Endothelial cell of umbilical vein (primary cell): ENCODE measurements around the gene PDS5B.

ENCODE experiments used
- CTCF ChIP-seq, 2 donors: IDR thresholded peaks; 1 replicate in 1 of 2; 2 replicates in 1 of 2; pipeline ENCODE4 v1.5.1; 2011; ENCODE audit warnings: low read length in 2 of 2, mild to moderate bottlenecking in 2 of 2, moderate library complexity in 2 of 2, control low read depth in 1 of 2, inconsistent platforms in 1 of 2, low read depth in 1 of 2; ENCODE audit not compliant: insufficient read depth in 1 of 2; ENCODE audit errors: extremely low read depth in 1 of 2
- EZH2 ChIP-seq: IDR thresholded peaks from 2 replicates; pipeline ENCODE4 v1.6.1; 2012; ENCODE audit warnings: borderline replicate concordance, low read depth, mild to moderate bottlenecking, moderate library complexity, low read length, inconsistent platforms; ENCODE audit not compliant: severe bottlenecking
- JUN ChIP-seq: IDR thresholded peaks from 2 replicates; pipeline ENCODE4 v1.6.1; 2011; ENCODE audit warnings: borderline replicate concordance, low read depth; ENCODE audit not compliant: insufficient read length, insufficient read depth
- MYC ChIP-seq: IDR thresholded peaks from one replicate; pipeline ENCODE4 v1.6.1; 2011; ENCODE audit warnings: mild to moderate bottlenecking, low read depth, low read length
- POLR2A ChIP-seq: IDR thresholded peaks from 2 replicates; pipeline ENCODE4 v1.6.1; 2012; ENCODE audit warnings: low read depth, mild to moderate bottlenecking, control low read depth, low read length
- POLR2AphosphoS5 ChIP-seq: IDR thresholded peaks from 2 replicates; pipeline ENCODE4 v1.6.1; 2012; ENCODE audit warnings: low read depth, mild to moderate bottlenecking, control low read depth, low read length, moderate library complexity; ENCODE audit not compliant: insufficient read depth

- TF ChIP-seq CTCF (IDR thresholded peaks at IDR 0.05; ENCODE audit: extremely low read depth in 1 of 2, insufficient read depth in 1 of 2, low read depth in 1 of 2, low read length in 2 of 2) (no peak), POLR2AphosphoS5 (no peak), POLR2A (no peak), JUN (no peak), MYC (no peak), EZH2 (no peak)
Measured at GRCh38 chr13:32610977-32611376, 24.7 kb downstream of the PDS5B start.
